GM21447 (cell line): ENCODE data around the gene NR1H3.

Experiments
- ATAC-seq: cut with Tn5 transposase; IDR thresholded peaks from one replicate; pipeline ENCODE4 v1.9.1; 2021; ENCODE audit not compliant: unreplicated experiment

NR1H3 gene

DNA sequence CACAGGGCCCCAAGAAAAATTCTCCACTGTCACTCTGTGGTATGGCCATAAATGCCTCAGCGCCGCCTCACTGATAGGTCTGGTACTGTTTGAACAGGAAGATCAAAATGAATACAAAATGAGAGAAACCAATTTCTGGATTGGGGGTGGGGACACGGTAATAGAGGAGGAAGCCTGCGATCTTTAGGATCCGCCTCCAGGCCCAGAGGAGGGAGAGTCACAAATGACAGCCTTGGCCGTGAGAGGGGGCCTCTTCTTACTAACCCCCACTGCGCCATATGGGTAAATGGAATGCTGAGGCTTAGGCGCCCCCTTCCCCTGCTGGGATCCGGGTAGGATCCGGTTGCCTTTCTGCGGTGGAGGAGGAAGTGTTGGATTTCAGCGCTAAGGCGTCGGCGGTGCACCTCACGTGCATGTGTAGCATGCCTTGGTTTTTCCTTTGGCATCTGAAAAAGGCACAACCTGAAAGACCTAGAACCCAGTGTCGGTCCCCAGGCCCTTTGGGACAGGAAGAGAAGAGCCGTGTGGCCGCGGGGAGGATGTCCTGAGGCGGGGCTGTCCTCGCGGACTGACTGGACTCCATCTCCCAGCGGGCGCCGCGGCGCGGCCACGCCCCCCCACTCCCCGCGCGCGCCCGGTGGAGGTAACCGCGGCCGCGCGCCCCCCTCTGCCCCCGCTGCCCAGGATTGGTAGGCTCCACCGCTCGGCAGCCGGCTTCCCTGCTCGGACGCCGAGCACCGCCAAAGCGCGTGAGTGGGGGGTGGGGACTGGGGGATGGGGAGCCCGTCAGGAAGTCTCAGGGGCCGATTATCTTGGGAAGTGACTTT, 11.4 kb downstream of the NR1H3 start:
- peak; percentile 48 for ATAC-seq

DNA sequence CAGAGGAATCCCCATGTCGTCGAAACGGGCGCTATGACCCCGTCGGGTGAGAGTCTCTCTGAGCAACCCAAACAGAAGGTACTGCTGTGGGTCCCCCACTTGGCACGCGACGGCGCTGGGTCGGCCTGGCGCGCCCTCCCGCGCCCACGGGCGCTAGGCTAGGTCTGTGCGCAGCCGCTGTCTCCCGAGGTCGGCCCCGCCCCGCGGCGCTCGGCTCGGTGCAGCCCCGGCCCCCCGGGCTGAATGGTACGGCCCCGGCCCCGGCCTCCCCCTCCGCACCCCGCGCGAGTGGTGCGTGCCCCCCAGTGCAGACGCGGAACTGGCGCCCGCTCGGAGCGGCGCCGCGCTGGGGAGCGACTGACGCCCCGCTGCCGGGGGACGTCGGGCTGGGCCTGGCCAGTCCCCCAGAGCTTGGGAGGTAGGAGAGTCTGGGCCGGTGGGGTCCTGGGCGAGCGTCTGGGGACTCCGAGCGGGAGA, 12.1 kb downstream of the NR1H3 start, which contains the start of gene MADD:
Gene MADD, plus strand, starts transcription at position 305 of the 477 bp plus-strand sequence.
- ATAC-seq: peak; percentile 64

DNA sequence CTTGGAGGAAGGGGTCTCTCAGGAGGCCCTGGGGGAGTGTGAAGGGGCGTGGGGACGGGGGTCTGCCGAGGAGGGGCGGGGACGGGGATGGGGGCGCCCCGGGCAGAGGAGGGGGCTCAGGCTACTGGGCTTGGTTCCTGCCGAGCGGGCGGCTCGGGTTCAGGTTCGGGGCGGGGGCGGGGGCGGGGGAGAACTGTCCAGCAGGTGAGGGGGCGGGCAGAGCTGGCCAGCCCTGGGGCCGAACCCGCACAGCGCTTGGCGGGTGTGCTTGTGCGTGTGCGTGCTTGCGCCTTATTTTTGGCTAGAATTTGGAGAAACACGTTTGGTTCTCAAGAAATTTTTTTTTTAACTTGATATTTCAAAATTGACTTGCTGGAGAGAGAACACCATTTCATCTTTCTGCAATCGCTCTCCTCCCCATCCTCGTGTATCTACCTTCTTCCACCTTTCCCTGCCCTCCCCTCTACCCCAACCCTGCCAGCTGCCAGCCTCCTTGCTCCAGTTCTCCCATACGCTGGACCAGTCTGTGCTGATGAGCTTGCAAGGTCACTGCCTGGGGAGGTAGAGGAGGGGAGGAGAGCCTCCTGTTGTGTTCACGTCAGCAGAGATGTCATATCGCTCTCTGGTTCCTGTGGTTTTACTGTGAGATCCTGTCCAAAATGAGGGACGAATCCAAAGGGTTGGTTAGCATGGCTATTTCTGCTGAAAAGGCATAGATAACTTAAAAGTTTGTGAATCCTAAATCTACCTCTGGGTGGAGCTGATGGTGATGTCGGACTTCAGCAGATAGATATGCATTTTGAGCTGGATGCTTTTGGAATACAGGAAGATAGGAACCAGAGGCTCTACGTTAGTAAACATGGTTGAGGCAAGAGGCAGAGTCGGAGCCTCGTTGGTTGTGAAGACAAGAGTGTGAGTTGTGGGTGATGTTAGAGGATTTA, 12.8 kb downstream of the NR1H3 start:
- no peak for ATAC-seq

DNA sequence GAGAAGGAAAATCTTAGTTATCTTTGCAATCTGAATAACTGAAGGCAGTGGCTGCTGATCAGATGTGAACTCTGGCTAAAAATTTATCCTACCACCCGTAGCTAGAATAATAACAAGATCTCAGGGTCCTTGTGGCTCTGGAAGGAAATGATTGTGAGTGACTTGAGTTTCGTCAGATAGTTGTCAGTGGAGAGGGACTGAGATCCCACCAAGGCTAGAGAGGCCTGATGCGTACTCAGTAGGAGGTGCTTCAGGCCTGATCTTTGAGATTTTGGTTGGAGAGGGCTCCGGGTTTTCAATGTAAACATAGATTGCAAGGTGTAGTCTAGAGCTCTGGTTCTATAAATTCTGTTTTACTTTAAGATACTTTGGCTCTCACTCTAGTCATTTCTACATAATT, 13.5 kb downstream of the NR1H3 start:
- no peak for ATAC-seq

DNA sequence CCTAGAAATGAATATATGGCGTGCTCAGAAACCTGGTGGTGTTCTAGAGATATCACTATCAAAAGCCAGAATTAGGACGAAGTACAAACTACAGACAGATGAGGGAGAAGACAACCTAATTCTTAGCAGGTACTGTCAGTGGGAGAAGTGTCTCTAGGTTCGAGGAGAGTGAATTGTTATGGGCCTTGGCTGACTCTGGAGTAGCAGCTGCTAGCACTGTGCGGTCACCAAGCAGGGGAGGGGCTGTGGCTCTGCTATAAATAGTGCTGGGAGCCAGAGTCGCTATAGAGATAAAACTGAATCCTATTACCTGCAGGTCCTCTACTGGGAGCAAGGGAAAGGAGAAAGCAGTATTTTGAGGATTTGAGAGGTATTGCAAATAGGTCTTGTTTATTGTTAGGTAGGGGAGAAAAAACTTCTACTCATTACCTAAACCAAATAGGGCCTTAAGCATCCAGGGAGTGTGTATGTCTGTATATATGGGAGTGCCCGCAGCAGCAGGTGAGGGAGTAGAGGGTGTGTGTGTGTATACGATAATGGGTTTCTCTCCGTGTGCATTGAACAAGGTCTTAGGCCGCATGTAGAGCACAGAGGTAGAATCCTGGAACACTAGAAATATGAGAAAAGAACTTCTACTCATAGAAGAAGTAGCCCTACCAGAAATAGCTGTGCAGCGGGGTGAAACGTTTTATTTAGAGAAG, 14.3 kb downstream of the NR1H3 start:
- ATAC-seq: no peak

DNA sequence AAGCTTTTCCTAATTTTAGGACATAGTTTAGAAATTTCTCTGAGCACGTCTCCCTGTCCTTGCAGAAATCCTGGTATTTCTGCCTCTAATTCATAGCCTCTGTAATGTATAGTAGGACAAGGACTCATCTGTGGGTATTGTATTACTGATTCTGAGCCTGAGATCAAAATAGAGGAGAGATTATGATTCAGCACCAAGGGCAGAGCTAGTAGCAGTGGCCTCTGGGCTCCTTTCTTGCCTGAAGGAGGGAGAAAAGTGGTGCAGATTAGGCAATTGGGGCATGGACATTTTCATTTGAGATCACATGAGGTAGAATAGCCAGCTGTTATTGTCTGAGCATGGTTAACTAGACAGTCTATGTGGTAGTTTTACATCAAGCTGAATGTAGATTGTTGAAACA, 14.9 kb downstream of the NR1H3 start:
- no peak for ATAC-seq

DNA sequence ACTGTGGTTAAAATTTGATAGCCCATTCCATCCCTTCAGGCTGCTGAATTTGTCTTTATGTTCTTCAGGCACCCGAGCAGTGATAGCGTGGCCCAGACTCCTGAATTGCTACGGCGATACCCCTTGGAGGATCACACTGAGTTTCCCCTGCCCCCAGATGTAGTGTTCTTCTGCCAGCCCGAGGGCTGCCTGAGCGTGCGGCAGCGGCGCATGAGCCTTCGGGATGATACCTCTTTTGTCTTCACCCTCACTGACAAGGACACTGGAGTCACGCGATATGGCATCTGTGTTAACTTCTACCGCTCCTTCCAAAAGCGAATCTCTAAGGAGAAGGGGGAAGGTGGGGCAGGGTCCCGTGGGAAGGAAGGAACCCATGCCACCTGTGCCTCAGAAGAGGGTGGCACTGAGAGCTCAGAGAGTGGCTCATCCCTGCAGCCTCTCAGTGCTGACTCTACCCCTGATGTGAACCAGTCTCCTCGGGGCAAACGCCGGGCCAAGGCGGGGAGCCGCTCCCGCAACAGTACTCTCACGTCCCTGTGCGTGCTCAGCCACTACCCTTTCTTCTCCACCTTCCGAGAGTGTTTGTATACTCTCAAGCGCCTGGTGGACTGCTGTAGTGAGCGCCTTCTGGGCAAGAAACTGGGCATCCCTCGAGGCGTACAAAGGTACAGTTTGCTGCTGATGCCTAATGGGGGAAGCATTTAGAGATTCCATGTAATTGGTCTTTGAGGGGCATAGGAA, 16.9 kb downstream of the NR1H3 start:
- no peak for ATAC-seq

DNA sequence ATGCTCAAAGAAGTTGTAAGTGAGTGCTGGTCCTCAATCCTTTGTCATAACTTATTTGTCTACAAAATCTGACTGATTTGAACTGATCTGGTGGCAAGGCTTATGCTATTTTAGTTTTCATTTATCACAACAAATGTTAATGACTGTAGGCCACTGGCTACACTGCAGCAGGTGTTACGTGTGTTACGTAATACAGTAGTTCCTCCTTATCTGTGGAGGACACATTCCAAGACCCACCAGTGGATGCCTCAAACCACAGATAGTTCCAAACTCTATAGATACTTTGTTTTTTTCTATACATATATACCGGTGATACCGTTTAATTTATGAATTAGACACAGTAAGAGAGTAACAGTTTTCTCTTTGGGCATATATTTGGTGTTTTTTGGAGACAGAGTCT, 19.1 kb downstream of the NR1H3 start:
- no peak for ATAC-seq

DNA sequence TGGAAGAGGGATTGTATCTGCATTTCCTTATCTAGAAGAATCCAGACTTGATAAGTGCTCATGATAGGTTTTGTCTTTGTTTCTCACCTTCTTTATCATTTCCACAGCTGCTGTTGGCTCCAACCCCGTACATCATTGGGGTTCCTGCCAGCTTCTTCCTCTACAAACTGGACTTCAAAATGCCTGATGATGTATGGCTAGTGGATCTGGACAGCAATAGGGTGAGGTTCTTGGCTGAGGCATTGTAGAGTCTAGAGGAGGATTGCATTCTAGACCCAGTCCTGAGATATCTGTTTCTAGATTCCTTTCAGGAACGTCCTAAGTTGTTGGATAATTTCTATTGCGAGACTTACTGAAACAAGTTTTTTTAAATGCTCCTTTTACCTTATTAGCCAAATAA, 20.3 kb downstream of the NR1H3 start:
- no peak for ATAC-seq

DNA sequence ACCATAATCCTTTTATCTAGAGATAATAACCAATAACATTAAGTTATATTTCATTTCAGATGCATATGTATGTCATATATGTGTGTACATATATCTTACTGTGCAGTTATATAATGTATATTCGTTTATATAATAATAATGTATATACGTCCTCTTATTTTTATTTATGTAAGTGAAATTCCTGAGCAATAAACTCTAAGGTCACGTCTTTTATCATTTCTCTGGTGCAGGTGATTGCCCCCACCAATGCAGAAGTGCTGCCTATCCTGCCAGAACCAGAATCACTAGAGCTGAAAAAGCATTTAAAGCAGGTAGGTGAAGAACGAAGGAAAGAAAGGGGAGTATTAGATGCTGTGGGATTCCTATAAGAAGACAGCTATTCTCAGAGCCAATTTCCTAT, 21.0 kb downstream of the NR1H3 start:
- no peak for ATAC-seq

DNA sequence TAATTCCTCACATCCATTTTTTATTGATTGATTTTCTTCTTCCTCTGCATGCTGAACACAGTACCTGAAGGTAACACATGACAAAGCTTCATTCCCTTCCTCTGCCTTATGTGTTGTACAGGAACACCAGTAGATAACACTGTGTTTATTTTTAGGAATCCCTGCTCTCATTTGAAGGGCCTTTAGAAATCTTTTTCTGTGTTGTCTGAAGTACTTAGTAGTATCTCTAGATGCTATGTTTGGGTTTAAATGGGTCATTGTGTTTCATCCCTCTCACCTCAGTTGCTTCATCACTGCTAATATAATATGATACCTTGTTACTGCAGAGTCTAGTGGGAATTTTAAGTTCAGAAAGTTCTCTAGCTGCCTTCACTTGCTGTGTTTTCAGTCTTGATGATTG, 22.3 kb downstream of the NR1H3 start:
- no peak for ATAC-seq

DNA sequence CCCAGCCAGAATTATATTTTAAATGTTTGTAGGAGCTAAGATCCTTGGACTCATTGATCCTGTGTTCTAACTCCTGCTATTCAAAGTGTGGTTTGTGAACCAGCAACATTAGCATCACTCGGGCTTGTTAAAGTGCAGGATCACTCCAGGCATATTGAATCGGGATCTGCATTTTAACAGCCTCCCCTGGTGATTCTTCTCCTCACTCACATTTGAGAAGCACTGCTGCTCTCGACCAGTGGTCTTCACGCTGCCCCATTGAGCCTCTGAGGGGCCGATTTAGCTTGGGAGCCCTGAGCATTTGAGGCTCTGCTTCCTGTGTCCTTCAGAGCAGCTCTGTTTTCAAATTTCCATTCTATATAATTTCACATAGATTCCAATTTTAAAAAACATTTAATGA, 23.1 kb downstream of the NR1H3 start:
- ATAC-seq: no peak

DNA sequence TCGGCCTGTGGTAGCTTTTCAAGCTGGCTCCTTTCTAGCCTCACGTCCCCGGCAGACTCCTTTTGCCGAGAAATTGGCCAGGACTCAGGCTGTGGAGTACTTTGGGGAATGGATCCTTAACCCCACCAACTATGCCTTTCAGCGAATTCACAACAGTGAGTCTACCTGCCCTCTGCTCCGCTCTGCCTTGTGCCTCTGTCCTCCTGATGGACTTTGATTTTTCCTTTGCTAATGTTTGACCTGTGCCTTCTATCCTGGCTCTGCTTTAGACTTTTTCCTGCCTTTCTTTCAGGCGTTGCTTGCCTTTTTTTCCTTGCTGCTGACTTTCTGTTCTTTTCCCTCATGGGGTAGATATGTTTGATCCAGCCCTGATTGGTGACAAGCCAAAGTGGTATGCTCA, 24.7 kb downstream of the NR1H3 start:
- no peak for ATAC-seq

DNA sequence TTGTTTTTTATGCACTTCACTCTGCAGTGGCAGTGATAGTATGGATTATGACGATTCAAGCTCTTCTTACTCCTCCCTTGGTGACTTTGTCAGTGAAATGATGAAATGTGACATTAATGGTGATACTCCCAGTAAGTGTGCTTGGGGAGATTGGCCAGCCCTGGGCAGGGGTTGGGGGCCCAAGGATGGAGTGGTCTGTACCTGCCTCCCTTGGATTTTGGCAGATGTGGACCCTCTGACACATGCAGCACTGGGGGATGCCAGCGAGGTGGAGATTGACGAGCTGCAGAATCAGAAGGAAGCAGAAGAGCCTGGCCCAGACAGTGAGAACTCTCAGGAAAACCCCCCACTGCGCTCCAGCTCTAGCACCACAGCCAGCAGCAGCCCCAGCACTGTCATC, 26.4 kb downstream of the NR1H3 start:
- no peak for ATAC-seq

DNA sequence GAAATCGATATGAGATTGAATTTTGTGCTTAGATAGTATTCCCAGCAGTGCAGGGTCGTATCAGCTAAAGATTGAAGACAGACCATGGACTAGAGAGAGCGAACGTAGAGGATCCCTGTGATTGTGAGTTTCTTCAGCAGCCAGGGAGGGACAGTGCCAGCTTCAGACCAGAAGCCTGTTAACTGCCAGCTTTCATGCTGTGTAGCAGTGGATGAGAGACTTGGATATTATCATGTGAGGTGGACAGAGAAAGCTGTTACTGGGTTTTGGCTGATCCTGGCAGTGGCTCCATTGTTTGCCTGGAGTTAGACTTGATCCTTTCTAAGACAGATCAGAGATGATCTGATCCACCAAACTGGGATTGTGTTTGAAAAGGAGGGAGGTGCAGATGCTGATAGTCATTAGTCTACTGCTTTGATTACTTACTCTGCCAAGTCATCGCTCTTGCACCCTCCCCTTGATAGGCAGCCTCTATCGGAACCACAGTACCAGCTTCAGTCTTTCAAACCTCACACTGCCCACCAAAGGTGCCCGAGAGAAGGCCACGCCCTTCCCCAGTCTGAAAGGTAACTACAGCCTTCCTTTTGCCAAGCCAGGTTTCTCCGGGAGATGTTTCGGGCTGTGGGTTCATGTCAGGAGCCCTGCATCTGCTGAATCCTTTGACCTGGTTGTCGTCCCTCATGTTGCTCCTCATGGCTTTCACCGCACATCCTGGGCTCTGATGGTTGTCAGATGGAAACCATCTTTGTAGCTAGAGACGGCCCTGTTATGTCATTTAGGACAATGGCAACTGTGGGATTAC, 28.4 kb downstream of the NR1H3 start:
- no peak for ATAC-seq

DNA sequence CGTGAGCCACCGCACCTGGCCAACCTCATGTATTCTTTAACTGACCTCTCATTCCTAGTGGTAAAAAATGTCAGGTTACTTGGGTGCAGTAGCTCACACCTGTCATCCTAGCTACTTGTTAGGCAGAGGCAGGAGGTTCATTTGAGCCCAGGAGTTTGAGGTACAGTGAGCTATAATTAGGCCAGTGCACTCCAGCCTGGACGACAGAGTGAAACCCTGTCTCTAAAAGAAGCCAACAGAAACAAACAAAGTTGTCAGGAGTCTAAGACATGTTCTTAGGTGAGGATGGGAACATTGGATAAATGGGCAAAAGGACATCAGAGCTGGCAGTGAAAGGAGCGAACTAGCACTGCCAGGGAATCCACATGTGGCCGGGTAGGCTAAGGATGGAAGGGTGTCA, 30.3 kb downstream of the NR1H3 start:
- ATAC-seq: no peak

DNA sequence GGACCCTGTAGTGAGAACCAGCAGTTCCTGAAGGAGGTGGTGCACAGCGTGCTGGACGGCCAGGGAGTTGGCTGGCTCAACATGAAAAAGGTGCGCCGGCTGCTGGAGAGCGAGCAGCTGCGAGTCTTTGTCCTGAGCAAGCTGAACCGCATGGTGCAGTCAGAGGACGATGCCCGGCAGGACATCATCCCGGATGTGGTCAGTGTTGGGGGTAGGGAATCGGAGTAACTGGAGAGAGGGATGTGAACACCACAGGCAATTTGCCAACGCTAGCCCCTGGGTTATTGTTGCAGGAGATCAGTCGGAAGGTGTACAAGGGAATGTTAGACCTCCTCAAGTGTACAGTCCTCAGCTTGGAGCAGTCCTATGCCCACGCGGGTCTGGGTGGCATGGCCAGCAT, 32.1 kb downstream of the NR1H3 start:
- no peak for ATAC-seq

DNA sequence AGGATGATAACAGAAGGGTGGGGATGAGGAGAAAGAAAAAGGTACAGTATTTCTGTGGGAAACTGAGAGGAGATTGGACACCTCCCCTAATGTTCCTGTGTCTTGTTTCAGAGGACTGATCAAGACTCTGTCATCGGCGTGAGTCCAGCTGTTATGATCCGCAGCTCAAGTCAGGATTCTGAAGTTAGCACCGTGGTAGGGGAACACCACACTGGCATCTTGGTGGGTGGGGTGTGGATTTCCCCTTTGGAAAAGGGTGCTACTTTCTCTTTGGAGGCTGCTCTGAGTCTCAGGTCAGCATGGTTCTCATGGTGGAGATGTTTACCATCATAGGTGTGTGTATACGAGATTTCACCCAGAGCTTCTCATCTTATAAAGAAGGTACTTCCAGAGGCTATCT, 37.6 kb downstream of the NR1H3 start:
- no peak for ATAC-seq

DNA sequence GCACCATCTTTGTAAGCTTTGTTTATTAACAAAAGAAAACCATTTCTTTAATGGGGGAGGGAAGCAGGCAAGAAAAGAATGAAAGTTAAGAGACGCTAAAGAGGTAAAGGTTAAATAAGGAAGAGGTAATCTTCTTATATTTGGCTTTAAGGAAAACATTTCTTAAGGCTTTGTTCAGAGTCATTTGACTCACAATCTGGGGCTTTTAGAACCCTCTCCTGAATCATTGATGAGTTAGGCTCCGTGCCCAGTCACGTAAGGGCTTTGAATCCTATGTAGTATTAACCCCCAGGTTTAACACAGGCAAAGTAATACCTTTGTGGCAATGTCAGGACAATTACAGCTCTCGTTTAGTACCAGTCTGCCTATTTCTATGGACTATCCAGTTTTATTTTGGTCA, 38.2 kb downstream of the NR1H3 start:
- no peak for ATAC-seq

DNA sequence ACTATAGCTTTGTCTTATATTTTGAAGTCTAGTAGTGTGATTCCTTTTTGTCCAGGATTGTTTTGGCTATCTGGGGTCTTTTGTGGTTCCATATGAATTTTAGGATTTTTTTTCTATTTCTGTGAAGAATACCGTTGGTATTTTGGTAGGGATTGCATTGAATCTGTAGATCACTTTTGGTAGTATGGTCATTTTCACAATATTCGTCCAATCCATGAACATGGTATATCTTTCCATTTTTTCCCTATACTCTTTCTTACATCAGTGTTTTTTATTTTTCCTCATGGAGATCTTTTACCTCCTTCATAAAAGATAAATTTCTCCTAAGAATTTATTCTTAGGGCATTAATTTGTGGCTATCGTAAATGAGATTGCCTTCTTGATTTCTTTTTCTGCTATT, 41.3 kb downstream of the NR1H3 start:
- no peak for ATAC-seq
